Stimulated activated CD4-positive, alpha-beta T cell treated with anti-CD3 and anti-CD28 coated beads, Interleukin-1b, Interleukin-23, amount 100 ng/mL, for 1 hour (primary cell): Measurements from ENCODE around the gene LY6G6C.

Experiments
- DNase-seq, 2 donors: peaks; one replicate each; pipeline ENCODE4 v3.0.0-alpha.2; 2020; ENCODE audit warnings: low read depth in 2 of 2

Gene LY6G6C

DNA sequence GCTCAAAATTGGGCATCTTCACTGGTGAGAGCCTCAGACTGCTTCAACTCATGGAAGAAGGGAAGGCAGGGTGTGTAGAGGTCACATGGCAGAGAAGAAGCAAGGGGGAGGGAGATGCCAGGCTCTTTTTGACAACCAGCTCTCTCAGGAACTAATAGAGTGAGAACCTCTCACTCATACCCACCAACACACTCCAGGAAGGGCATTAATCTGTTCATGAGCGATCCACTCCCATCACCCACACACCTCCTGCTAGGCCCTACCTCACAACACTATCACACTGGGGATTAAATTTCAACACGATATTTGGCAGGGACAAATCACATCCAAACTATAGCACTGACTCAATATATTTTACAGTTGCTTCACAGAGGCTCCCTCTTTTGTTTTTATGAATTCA is 20.3 kb upstream of the LY6G6C start:
- DNase-seq = no peak

DNA sequence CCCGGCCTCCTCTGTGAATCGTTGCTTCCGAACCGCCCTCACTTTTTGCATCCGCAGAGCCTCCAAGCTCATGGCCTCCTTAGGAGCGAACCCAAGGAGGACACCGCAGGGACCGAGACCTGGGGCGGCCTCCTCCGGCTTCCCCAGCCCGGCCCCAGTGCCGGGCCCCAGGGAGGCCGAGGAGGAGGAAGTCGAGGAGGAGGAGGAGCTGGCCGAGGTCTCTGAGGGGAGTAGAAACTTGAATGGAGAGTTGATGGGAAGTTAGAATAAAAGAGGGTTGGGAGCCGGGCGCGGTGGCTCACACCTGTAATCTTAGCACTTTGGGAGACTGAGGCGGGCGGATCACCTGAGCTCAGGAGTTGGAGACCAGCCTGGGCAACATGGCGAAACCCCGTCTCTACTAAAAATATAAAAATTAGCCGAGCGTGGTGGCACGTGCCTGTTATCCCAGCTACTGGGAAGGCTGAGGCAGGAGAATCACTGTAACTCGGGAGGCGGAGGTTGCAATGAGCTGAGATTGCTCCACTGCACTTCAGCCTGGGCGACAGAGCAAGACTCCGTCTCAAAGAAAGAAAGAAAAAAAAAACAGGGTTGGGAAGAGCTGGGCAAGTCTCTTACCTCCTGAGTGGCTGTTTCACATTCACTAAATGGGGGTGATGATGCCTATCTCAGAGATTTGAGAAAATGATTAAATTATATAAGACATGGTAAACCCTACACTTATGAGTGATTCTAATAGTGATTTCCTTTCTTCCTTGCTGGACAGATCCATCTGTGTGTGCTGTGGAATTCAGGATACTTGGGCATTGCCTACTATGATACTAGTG is 19.1 kb upstream of the LY6G6C start:
- DNase-seq = no peak

DNA sequence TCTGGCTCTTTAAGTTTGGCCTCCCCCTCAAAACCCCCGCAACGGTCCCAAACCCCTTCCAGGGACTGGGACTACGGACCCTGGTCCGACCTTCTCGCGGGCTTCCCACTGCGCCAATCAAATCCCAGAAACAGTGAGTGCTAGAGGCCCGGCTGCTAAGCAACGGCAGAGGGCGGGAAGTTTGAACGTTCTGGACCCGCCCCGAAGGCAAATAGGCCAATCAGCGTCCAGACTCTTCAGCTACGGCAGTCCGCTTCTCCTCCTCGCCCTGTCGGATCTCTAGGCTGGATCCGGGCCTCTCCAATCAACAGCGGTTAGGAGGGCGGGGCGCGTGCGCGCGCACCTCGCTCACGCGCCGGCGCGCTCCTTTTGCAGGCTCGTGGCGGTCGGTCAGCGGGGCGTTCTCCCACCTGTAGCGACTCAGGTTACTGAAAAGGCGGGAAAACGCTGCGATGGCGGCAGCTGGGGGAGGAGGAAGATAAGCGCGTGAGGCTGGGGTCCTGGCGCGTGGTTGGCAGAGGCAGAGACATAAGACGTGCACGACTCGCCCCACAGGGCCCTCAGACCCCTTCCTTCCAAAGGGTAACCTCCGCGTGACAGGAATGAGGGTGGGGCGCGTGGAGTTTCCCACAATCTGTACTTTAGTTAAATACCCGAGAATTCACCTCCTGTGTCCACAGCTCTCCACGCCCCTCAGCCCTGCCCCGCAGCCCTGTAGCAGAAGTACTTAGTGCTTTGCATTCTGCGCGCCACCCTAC is 18.3 kb upstream of the LY6G6C start, which contains the start of gene MSH5:
Gene MSH5 (plus strand): TSS at position 367 of the 758 bp plus-strand sequence. CDS start 462 bp downstream, outside the sequence.
- DNase-seq = peak; percentile 87 to 88

DNA sequence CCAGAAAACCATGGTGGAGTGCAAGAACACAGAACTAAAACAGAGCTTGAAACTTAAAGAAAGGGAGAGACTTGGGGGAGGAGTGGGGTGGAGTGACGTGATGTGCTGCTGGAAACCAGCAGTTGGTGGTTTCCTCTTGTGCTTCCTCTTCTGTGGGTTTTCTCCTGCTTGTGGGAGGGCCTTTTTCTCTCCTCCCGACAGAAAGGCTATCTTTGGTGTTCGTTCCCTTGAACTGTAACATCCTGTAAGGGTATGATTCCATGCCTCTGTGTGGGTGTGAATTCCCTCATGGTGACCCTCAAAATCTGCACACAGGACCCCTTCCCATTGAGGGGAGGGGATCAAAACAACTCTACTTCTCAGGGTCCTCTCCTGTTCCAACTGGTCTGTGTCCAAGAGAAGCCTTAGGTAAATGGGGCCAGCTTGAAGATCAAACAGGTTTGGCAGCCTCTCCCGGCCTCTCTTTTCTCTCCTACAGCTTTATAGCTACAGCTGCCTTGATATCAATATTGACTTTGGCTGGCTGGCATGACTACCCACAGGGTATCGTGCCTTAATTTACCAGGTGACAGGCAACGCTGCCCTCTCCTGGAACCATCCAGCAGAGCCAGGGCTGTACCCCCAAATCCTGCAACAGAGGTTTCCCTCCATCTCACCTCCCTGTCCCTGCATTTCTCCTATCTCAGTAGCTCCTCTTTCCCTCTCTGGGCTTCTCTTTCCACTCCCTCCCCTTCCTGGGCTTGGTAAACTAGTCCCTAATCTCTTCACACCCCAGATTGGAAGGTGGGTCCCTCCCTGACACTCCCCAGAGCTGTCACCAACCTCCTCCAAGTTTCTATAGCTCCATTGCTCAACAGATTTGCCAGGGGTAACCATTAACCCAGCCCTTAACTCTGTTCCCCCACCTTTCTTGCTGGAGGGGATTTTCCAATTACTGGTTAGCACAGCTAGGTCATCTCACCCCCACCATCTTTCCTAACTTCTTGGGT is 16.7 kb upstream of the LY6G6C start:
- DNase-seq = peak in 1 of 2 donors; percentile 22

DNA sequence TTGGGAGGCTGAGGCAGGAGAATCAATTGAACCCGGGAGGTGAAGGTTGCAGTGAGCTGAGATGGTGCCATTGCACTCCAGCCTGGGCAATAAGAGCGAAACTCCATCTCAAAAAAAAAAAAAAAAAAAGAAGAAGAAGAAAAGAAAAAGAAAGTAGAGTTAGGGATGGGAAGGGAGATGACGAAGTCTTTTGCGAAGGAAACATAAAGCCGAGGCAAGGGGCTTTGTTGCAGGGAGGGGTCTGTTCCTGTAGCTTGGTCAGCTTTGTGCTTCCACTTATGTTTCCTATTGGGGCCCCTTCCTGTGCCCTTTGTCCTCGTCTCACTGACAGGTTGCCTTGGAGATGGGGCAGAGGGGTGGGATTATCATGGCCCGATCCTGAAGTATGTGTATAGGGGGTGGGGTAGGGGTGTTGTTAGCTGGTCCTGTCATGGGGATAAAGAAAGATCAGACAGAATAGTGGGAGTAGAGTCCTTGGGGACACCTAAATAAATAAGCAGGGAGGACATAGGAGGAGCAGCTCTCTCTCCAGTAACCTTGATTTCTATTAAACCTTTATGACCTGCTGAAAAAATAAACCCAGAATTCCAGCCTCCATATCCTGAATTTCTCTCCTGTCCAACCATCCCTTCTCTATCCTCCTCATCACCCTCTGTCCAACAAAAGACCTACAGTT is 15.9 kb upstream of the LY6G6C start:
- no peak for DNase-seq

DNA sequence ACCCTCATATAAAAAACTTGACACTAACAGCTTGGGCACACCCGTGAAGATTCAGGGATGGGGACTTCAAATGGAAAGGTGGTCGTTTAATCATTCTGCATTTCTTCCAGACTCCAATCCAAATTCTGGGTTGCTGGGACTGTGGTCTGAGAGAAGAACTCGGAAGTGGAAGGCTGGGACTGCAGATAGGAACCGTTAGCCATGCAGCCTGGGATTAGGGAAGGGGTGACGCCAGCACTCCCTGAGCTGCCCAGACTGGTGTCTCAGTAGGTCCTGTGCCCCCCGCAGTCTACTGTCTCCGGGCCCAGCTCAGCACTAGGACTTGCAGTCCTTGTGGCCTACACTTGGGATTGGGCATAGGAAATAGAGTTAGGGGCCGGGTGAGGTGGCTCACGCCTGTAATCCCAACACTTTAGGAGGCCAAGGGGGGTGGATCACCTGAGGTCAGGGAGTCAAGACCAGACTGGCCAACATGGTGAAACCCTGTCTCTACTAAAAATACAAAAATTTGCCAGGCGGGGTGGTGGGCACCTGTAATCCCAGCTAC is 15.3 kb upstream of the LY6G6C start:
- no peak for DNase-seq

DNA sequence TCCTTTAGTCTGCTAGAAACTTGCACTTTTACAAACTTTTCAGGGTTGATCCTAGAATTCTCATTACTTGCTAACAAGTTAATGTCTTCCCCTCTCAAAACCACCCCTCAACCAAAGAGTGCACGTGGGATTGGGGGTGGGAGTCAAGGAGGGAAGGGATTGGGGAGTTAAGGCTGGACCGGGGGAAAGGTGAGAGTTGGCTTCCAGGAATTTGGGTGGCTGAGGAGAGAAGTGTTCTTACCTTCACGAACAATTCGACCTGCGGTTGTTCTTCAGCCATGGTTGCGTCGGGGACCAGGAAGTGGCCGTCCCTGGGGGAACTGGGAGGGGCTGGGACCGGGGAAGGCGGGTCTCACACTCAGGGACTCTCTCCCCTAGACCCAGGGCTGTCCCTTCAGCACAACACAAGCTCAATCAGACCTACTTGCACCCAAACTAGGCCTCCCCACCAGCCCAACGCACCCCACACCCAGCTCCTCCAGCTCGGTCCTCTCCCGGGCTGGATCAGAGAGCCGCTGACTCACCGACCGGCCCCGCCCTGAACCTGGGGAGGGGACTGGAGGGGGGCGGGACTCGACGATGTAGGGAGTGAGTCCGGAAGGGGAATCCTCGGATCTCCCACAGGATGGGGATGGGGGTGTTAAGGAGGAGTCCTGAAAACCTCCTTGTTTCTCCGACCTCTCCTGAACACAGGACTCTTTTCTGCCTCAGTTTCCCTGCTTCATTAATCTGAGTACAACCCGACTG is 14.6 kb upstream of the LY6G6C start, which contains the start of gene CLIC1:
Gene CLIC1 (minus strand): TSS at position 510 of the 747 bp plus-strand sequence. CDS start 230 bp downstream, at position 280.
- DNase-seq = peak in 1 of 2 donors; percentile 63

DNA sequence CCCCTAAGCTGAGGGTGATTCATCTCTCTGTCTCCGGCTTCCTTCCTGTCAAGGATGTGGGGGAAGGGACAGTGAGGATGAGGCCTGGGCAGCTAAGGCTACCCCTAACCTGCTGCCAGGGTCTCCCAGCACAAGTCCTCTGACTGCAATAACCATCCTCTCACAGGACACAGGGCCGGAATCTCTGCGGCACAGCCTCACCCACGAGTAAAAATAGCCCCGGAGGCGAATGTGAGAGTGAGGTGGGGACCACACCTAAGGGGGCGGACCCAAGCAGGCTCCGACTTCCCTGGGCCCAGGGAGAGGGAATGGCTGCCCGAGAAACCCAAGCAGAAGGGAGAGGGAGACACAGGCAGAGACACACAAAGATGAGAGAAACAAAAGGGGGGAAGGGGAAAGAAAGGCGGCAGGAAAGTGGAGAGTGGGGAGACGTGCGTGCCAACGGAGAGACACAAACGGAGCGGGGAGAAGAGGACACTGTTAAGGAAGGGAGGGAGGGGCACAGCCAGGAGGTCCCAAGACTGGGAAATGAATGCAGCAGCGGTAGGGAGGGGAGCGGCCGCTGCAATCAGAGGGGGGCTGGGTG is 13.4 kb upstream of the LY6G6C start:
- no peak for DNase-seq

DNA sequence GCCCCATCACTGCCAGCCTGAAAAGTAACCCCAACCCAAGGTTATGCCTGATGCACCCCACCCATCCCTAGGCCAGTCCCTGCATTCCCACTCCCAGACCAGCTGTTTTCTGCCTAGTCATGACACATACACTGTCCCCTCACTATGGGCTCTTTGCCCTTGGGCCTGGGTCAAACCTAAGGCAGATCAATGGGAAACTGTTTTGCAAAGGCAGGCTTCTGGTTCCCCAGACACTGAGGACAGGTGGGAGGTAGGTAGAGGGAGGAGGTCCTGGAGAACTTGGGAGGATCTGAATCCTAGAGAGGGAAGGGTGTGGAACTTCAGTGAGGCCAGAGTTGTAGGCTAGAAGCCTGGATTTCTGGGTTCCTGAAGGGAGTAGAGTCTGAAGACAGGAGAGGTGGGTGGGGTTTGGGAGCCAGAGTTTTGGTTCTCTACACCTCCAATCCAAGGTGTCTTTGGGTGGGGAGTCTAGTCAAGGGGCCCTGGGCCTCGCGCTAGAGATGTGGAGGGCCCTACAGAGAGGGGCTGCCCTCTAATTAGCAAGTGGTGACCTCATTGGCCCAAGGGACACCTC is 12.8 kb upstream of the LY6G6C start:
- no peak for DNase-seq

DNA sequence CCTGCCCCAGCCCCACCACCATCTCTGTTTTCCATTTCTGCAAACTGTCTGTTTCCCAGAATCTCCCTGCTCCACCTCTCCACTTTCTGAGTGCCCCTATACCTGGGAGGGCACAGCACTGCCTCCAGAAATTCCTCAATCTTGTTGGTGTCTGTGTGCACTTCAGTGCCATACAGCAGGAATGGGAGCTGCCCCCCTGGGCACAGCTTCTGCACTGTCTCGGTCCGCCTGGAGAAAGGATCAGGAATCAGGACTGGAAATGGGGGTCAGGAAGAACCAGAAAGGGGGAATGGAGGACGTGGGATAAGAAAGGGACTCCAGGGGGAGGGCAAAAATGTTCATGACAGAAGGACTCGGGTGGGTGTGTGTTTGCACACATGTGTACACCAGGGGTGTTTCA is 12.2 kb upstream of the LY6G6C start:
- DNase-seq = no peak

DNA sequence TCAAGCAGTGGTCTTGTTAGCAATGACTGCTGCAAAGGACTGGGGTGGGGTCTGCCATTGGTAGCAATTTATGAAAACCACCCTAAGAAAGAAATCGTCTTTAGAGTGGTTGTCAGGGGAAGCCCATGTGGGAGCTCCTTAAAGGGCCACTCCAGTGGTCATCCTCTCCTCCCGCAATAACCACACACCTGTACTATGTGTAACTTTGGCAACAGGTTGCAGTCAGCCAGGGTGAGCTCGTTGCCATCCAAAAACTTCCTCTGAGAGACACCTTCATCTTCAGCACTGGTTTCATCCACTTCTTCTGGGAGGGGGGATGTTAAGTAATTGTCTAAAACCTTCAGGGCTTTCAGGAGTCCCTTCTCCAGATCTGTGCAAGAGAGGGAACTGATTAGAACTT is 10.5 kb upstream of the LY6G6C start:
- DNase-seq = no peak

DNA sequence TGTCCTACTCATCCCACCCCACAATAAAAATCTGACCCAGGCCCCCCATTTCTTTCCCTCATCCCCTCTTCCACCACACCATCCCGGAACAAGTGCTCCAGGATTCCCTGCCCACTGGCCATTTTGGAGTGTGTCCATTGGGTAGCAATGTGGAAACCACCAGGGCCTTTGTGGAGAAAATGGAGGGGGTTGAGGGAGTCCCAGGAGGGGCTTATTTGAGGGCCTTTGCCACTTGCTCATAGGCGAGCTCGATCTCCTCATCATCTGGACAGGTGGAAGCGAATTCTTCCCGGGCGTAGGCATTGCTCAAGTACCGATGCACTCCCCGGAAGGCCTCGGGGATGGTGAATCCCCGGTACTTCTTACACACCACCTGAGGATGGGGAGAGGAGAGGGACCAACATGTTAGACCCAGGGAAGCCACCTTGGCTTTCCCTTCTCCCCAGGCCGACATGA is 9.1 kb upstream of the LY6G6C start:
- DNase-seq = no peak

DNA sequence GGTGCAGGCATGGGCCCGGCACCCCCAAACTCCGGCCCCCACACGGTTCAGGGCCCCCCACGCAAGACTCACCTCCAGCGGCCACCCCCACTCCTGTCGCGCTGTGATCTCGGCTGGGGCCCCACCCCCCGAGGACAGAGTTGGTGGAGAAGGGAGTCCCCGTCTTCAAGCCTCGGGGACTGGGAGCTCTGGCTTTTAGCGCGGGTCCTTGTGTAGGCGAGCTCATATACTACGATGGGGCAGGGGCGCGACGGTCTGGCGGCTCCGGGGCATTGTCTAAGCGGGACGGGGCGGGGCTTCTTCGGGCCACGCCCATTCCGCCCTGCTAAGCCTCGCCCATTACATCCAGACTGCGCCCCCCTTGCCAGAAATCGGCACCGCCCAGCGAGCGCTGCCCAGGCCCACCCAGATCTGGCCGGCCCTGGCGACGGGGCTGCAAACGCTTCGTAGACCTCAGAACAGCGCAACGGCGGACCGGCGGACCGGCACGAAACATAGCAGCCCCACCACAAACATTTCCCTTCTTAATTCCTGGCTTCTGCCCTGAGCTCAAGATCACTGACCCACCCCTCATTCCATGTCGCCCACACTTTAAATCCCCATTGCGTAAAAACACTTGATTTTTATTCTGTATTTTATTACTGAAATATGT is 8.6 kb upstream of the LY6G6C start:
- peak in 1 of 2 donors; percentile 50 for DNase-seq

DNA sequence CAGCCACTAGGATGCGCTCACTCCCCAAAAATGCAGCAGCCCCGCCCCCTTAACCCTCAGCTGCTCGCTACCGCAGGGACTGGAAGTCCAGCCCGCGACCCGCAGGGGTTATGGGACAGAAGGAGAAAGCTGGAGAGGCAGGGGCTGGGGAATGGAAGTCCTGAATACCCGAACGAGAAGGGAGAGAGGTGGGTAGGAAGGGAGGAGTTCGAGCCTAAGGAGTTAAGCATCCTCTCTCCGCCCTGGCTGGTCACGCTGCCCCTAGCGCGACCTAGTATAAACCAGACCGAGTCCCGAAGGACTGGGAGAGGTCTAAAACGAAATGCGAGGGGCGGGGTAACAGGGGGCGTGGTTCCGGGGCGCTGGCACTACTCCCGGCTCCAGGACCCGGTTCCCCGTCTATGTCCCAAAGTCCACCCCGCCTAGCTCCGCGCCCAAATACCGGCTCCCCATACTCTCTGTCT is 8.0 kb upstream of the LY6G6C start:
- DNase-seq = peak; percentile 60

DNA sequence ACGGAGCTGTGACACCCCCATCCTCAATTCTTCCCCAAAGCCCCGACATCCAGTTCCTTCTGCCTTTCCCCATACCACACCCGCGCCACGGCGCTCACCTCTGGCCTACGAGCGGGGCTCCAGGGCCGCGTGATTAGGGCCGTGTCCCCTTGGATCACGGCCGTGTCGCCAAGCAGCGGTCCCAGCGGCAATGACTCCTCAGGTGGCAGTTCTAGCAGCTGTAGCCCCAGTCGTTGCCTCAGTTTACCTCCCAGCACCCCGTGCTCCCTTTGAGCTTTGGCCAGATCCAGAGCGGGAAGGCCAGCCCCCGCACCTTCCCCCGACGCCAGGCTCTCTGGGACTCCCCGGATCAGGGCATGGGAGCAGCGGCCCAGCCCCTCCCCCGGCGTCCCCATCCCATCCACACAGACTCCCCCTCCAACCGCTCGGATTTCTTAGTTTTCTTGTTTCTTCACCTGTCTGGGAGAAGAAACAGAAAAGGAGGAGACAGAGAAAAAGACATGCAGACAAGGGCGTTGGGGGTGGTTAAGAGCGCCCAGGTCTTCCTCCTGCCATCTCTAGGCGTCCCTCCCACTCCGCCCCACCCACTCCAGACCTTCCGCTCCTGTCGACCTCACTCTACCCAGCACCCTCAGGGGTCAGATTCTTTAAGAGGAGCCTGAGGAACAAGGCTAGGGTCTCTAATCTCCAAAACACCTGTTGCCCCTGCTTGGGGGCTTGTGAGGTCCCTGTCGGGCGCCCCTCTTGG is 7.4 kb upstream of the LY6G6C start, which contains the start of gene DDAH2:
Gene DDAH2 (minus strand): TSS at position 533 of the 748 bp plus-strand sequence. CDS start 138 bp downstream, at position 395.
- DNase-seq = no peak

DNA sequence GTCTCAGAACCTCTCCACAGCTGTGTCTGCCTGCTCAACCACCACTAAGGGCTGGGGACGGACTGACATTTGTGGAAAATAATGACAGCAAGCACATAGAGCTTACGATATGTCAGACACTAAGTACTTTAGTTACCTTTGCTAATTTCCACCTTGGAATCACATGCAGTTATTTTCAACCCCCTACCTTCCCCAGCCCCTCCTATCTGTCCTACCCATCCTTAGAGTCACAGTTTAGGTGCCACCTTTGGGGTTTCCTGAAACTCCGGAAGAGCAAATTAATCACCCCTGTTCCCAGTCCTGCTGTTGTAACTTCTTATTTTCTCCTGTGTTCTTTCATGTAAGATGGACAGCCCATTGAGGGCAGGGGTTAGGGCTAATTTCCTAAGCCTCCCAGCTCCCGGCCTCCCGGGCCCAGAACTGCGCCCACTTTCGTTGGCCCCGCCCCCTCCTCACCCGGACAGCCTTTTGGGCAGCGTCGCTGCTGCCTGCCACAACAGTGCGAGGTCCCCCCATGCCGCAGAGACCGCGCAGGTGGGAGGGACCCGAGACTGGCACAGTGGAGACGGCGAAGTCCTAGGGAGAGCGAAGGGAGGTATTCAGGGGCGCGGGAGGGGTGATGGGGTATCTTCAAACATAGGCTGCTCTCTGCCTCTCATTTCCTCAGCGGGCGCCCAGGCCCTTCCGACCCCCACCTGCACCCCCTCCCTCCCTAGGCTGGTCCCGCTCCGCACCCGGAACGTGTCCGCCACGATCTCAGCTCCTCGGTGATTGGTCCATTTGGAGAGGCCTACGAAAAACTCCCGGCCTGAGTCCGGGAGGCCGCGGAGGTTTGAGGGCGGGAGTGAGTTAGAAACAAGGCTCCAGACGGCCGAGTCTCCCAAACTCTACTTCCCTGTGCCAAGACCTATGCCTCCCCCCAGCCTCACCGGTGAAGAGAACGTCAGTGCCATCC is 6.4 kb upstream of the LY6G6C start:
- no peak for DNase-seq
